ENCODE measurements around the gene ARHGAP26. TPM values are rescaled to one million over a fixed set of nuclear protein-coding genes. Genes with fewer than 3 reads are reported as not detected.

ARHGAP26 gene
- total RNA-seq, 1 donor from 2014 or later, result 35.4 TPM

- peaks cover 4% of the 10 kb centered on the region for H3K4me1 ChIP-seq
- intact Hi-C loops (cut with DNase I), result no loop called here
- H3K27ac ChIP-seq, result no peak overlapping the region
- no peaks in the 10 kb centered on the region for H3K36me3 ChIP-seq
- H3K27me3 ChIP-seq, result no peaks in the 10 kb centered on the region
- H3K9me3 ChIP-seq, result no peaks in the 10 kb centered on the region
- DNase-seq, result no peak
- no peak overlapping the region for H3K4me3 ChIP-seq
- no peak for ATAC-seq
- no peak for TF ChIP-seq CTCF (IDR thresholded peaks at IDR 0.05)
These were observed 400.8 kb downstream of the ARHGAP26 start for GRCh38 chr5:143170977-143171376.

GRCh38 chr5:143172739-143173138, 402.6 kb downstream of the ARHGAP26 start:
- no peaks in the 10 kb centered on the region for H3K36me3 ChIP-seq
- H3K9me3 ChIP-seq, result no peaks in the 10 kb centered on the region
- ATAC-seq, result no peak
- H3K4me3 ChIP-seq, result no peak overlapping the region
- TF ChIP-seq CTCF (IDR thresholded peaks at IDR 0.05), result no peak
- H3K27ac ChIP-seq, result no peak overlapping the region
- peaks cover 4% of the 10 kb centered on the region for H3K4me1 ChIP-seq
- no peak for DNase-seq
- intact Hi-C loops (cut with DNase I), result no loop called here
- no peaks in the 10 kb centered on the region for H3K27me3 ChIP-seq

- Histone ChIP-seq H3K4me3 (no peak overlapping the region), H3K4me1 (peaks cover 4% of the 10 kb centered on the region), H3K27ac (no peak overlapping the region), H3K9me3 (no peaks in the 10 kb centered on the region), H3K36me3 (no peaks in the 10 kb centered on the region), H3K27me3 (no peaks in the 10 kb centered on the region)
- intact Hi-C loops (cut with DNase I), result no loop called here
- TF ChIP-seq CTCF (IDR thresholded peaks at IDR 0.05), result no peak
- no peak for ATAC-seq
- DNase-seq, result no peak
These were observed 403.1 kb downstream of the ARHGAP26 start for GRCh38 chr5:143173139-143173889.

GRCh38 chr5:143174714-143175398, 404.7 kb downstream of the ARHGAP26 start:
- Histone ChIP-seq H3K27me3 (no peaks in the 10 kb centered on the region), H3K4me1 (no peaks in the 10 kb centered on the region), H3K9me3 (no peaks in the 10 kb centered on the region), H3K4me3 (no peak overlapping the region), H3K27ac (no peak overlapping the region), H3K36me3 (no peaks in the 10 kb centered on the region)
- ATAC-seq, result no peak
- no peak for DNase-seq
- no peak for TF ChIP-seq CTCF (IDR thresholded peaks at IDR 0.05)
- intact Hi-C loops (cut with DNase I), result no loop called here

- TF ChIP-seq CTCF (IDR thresholded peaks at IDR 0.05), result no peak
- Histone ChIP-seq H3K4me3 (no peak overlapping the region), H3K27me3 (no peaks in the 10 kb centered on the region), H3K4me1 (peaks cover 3% of the 10 kb centered on the region), H3K27ac (no peak overlapping the region), H3K9me3 (no peaks in the 10 kb centered on the region), H3K36me3 (no peaks in the 10 kb centered on the region)
- DNase-seq (no peak), ATAC-seq (peak; percentile 68)
- intact Hi-C loops (cut with DNase I), result no loop called here
These were observed 405.9 kb downstream of the ARHGAP26 start for GRCh38 chr5:143176048-143176447.
